ENCODE measurements around the gene ZNF629. TPM values are rescaled to one million over a fixed set of nuclear protein-coding genes. Genes with fewer than 3 reads are reported as not detected.

ZNF629 gene
- total RNA-seq, 2 donors from 2014 or later: 21.2 to 22.9 TPM

GRCh38 chr16:30778549-30779244 is 8.3 kb downstream of the ZNF629 start:
- Histone ChIP-seq H3K27ac (peak overlapping the region in 1 of 2 donors; percentile 16), H3K9me3 (no peaks in the 10 kb centered on the region), H3K4me1 (peaks cover 0 to 35% of the 10 kb centered on the region in 2 donors), H3K36me3 (peaks cover 29% of the 10 kb centered on the region), H3K4me3 (no peak overlapping the region), H3K27me3 (no peaks in the 10 kb centered on the region)
- no peak for DNase-seq (ENCODE audit: low spot score)
- no peak for TF ChIP-seq CTCF (IDR thresholded peaks at IDR 0.05)

- DNase-seq (ENCODE audit: low spot score): no peak
- H3K27ac ChIP-seq: peak overlapping the region; percentile 15 to 90
Measured at GRCh38 chr16:30777591-30778297, 9.3 kb downstream of the ZNF629 start.

GRCh38 chr16:30775392-30776188 is 11.4 kb downstream of the ZNF629 start:
- Histone ChIP-seq H3K27me3 (no peaks in the 10 kb centered on the region), H3K4me1 (peaks cover 0 to 35% of the 10 kb centered on the region in 2 donors), H3K4me3 (peak overlapping the region; percentile 74), H3K9me3 (no peaks in the 10 kb centered on the region), H3K27ac (peak overlapping the region; percentile 90 to 94), H3K36me3 (peaks cover 37% of the 10 kb centered on the region)
- TF ChIP-seq CTCF (IDR thresholded peaks at IDR 0.05): no peak
- peak; percentile 83 for DNase-seq (ENCODE audit: low spot score)

More at GRCh38 chr16:30777591-30778297, 9.3 kb downstream of the ZNF629 start:
- Histone ChIP-seq H3K4me3 (no peak overlapping the region), H3K36me3 (peaks cover 29% of the 10 kb centered on the region), H3K27me3 (no peaks in the 10 kb centered on the region), H3K4me1 (peaks cover 0 to 35% of the 10 kb centered on the region in 2 donors), H3K9me3 (no peaks in the 10 kb centered on the region)
- TF ChIP-seq CTCF (IDR thresholded peaks at IDR 0.05): no peak

- DNase-seq (ENCODE audit: low spot score): no peak
- Histone ChIP-seq H3K4me1 (peaks cover 0 to 35% of the 10 kb centered on the region in 2 donors), H3K27me3 (no peaks in the 10 kb centered on the region), H3K9me3 (no peaks in the 10 kb centered on the region), H3K27ac (peak overlapping the region; percentile 90 to 94), H3K36me3 (peaks cover 42% of the 10 kb centered on the region), H3K4me3 (peak overlapping the region; percentile 74)
- TF ChIP-seq CTCF (IDR thresholded peaks at IDR 0.05): no peak
Measured at GRCh38 chr16:30775131-30775391, 11.9 kb downstream of the ZNF629 start.

- no peak for TF ChIP-seq CTCF (IDR thresholded peaks at IDR 0.05)
- H3K27me3 ChIP-seq: no peaks in the 10 kb centered on the region
- H3K27ac ChIP-seq: peak overlapping the region; percentile 90 to 94
- DNase-seq (ENCODE audit: low spot score): no peak
- peaks cover 0 to 35% of the 10 kb centered on the region in 2 donors for H3K4me1 ChIP-seq
- H3K4me3 ChIP-seq: peak overlapping the region; percentile 74
- peaks cover 47% of the 10 kb centered on the region for H3K36me3 ChIP-seq
- no peaks in the 10 kb centered on the region for H3K9me3 ChIP-seq
Measured at GRCh38 chr16:30774367-30775130, 12.5 kb downstream of the ZNF629 start.

All from right atrium auricular region (tissue), 2 donors.